ENCODE measurements around the gene RNF214. TPM values are rescaled to one million over a fixed set of nuclear protein-coding genes. Genes with fewer than 3 reads are reported as not detected.
A peak's percentile ranks its signal among the peaks of the same experiment; 100 is the strongest.

Gene RNF214
- total and polyA plus RNA-seq, 2 of the 13 experiments (the other 11 are each of a cell fraction or from before 2014, with no cell fraction given), result 10.7 to 12.6 TPM

- TF ChIP-seq ZBED4 (CRISPR knock-in tag; IDR thresholded peaks at IDR 0.05; ENCODE audit: borderline replicate concordance) (no peak), ZNF576 (CRISPR knock-in tag; IDR thresholded peaks at IDR 0.05) (no peak), TERF1 (CRISPR knock-in tag; IDR thresholded peaks at IDR 0.05) (no peak), EEA1 (CRISPR knock-in tag; IDR thresholded peaks at IDR 0.05; ENCODE audit: borderline replicate concordance) (no peak), ZBTB40 (IDR thresholded peaks at IDR 0.05) (no peak; the same call in 1 of the 2 replicates), ZBTB40 (CRISPR knock-in tag; IDR thresholded peaks at IDR 0.05) (no peak), PHF8 (CRISPR knock-in tag; IDR thresholded peaks at IDR 0.05) (peak; percentile 69), ZNF773 (CRISPR knock-in tag; IDR thresholded peaks at IDR 0.05; ENCODE audit: borderline replicate concordance) (no peak), NCOA2 (CRISPR knock-in tag; IDR thresholded peaks at IDR 0.05) (no peak), ZNF230 (CRISPR knock-in tag; IDR thresholded peaks at IDR 0.05) (no peak), KLF15 (CRISPR knock-in tag; IDR thresholded peaks at IDR 0.05; ENCODE audit: borderline replicate concordance) (no peak), ZNF788 (CRISPR knock-in tag; IDR thresholded peaks at IDR 0.05; ENCODE audit: borderline replicate concordance) (peak; percentile 70; the same call in 1 of the 2 replicates), ZNF232 (CRISPR knock-in tag; IDR thresholded peaks at IDR 0.05; ENCODE audit: borderline replicate concordance) (no peak)
These were observed 95.3 kb downstream of the RNF214 start, which contains the start of gene CEP164 (continued) for GRCh38 chr11:117327567-117328374.

Data from HepG2 (cell line).